Activated CD4-positive, CD25-positive, alpha-beta regulatory T cell (primary cell): Measurements from ENCODE around the gene TSR3.

Source experiments
- DNase-seq, 4 experiments: peaks; one replicate each; lab custom pipeline; 2025; lab: John Stamatoyannopoulos, UW

TSR3 gene

DNA sequence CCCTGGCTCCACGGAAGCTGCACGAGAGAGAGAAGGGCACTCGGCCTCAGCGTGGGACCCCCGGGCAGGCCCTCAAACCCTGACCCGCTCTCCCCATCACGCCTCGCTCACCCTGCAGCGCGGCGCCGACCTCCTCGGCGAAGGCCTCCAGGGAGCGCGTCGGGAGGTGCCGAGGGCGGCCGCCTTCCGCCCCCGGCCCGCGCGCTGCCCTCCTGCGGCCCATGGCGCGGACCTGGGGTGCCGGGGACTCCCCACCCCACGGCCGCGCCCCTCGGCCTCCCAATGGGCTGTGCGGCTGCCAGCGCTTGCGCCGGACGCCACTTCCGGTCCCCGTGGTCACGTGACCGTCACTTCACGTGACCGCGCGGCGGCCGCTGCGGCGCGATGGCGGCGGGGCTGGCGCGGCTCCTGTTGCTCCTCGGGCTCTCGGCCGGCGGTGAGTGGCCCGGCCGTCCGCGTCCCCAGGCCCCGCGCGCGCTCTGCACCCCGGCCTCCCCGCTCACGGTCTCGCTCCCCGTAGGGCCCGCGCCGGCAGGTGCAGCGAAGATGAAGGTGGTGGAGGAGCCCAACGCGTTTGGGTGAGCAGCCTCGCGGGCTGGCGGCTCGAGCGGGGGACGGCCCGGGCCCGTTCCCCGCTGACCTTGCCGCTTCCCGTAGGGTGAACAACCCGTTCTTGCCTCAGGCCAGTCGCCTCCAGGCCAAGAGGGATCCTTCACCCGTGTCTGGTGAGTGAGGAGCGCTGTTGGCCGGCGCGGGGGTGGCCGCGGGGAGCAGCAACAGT, at the start of gene TSR3, which contains the start of gene GNPTG:
TSR3 (minus strand) TSS at position 297 of the 781 bp plus-strand sequence; CDS start at position 223, 74 bp downstream.
GNPTG (plus strand) TSS at position 350 of the 781 bp plus-strand sequence; CDS start at position 385, 35 bp downstream.
- DNase-seq: peak; percentile 65 to 79 (median 68)

DNA sequence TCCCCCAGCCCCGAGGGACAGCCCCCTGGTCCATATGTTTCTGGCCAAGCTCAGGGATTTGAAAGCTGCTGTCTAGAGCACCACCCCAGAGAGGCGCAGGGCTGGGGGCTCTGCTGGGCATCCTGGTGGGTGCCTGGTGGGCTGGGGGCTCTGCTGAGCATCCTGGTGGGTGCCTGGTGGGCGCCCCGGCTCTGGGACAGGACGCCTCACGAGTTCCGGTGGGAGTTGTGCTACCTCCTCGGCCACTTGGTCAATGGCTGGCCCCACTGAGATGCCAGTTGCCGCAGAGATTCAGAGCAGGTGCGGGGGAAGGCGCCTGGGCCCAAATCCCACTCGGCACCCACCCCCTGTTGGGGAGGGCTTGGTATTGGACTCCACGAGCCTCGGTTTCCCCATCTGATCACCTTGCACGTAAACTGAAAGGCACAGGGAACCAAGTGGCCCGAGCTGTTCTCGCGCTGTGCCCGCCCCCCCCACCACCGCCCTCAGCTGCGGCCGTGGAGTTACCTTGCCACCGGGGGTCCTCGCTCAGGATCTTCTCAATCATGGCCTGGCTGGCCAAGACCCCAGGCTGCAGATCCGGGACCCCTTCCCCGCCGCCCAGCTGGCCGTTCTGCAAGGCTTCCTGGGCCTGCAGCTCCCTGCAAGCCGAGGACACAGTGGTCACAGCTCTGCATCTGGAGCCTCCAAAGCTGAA, 49.5 kb upstream of the TSR3 start:
- no peak for DNase-seq

DNA sequence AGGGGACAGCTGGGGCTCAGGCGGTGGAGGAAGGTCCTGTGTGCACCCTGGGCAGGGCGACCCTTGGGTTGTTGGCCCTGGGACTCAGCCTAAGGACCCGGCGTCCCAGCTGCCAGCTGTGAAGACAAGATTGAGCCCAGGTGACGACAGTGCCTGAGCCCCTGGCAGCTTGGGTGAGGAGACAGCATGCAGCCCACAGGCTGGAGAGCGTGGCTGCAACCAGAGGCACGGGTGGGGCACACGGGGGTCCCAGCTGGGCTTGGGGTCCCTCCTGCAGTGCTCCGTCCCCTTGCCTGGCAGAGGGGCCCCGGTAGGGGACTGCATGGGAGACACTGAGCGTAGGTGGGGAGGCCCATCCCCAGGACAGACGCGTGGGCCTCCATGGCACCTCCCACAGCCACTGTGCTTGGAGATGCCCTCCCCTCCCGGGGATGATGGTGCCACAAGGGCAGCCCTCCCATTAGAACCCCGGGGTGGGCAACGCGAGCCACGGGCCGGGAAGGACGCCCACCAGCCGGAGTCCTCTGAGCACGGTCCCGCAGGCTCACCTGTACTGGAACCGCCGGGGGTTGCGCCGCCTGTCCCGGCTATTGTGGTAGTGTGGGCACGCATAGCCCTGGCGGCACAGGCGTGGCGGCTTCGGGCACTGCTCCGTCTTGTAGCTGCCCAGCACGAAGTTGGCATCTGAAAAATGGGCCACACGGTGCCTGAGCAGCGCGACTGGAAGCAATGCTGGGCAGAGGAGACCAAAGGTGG, 47.3 kb upstream of the TSR3 start:
- DNase-seq: no peak

DNA sequence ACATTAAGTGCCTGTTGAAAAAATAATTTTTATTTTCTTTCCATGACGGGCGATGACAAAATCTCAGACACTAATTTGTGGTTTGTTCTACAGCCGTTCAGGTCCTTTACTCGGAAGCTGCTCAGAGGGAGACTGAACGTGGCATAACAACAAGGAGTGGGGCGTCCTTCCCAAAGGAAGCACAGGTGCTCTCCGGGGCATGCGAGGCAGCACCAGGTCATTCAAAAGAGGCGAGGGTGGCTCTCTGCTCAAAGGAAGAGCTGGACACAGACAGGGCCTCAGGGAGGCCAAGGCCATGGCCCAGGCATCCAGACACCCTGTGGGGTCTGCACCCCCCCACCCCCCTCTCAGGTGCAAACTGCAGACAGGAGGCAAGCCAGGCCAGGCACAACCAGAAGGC, 46.7 kb upstream of the TSR3 start:
- no peak for DNase-seq

DNA sequence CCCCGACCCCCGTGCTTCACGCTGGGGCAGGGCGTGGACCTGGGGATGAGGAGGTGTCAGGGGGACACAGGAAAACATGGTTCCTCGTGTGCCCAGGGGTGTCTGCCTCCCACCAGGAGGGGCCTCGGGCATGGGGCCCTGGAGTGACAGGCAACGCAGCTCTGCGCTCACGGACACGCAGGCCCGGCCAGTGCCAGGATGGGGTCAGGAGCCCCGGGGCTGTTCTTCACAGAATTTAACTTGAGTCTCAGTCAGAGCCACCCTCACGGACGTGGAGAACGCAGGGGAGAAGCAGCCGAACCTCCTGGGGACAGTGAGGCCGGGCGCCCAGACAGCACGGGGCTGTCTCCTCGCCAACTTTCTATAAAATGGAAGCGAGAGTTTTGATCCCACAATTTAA, 46.1 kb upstream of the TSR3 start:
- no peak for DNase-seq

DNA sequence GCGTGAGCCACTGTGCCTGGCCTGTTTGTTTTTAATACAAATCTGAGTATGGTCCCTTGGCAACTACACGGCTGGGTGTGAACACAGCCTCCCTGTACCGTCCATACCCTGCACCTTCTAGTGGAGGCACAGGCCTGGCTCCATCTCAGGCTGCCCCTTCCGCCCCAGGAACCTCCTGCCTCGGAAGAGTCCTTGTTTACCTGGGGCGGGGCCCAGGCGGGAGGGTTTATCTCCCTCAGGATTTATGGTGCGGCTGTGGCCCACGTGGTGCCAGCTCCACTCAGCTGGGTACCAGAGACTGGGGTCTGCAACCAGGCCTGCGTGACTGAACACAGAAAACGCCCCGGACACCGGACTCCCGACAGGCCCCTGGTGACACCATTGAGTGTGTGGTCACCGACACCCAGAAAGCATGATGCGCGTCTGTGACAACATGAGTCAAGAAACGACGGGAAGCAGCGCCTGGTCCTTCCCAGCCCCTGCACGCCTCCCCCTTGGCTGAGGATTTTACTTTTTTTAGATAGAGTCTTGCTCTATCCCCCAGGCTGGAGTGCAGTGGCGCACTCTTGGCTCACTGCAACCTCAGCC, 43.9 kb upstream of the TSR3 start:
- DNase-seq: no peak

DNA sequence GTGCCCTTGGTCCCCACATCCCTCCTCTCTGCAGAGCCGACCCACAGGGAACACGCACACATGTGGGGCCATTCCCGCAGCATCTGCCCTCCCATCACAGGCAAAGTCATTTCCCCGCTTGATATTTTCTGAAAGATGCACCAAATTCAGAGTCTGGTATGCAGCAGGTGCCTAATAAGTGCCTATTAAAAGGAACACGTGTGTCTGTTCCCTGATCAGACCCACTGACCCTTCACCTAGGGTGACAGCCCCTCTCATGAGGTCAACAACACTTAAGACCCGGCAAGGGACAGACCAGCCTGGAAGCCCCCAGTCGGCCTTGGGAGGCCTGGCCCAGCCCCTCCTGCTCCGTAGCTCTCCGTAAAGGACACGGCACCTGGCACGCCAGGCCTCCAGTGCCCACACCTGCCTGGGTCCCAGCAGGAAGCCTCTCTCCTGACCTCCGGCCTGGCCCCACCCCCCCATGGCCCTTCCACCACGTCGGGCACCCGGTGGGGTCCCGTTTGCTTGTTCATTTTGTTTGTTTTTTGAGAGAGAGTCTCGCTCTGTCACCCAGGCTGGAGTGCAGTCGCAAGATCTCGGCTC, 42.8 kb upstream of the TSR3 start:
- DNase-seq: no peak

DNA sequence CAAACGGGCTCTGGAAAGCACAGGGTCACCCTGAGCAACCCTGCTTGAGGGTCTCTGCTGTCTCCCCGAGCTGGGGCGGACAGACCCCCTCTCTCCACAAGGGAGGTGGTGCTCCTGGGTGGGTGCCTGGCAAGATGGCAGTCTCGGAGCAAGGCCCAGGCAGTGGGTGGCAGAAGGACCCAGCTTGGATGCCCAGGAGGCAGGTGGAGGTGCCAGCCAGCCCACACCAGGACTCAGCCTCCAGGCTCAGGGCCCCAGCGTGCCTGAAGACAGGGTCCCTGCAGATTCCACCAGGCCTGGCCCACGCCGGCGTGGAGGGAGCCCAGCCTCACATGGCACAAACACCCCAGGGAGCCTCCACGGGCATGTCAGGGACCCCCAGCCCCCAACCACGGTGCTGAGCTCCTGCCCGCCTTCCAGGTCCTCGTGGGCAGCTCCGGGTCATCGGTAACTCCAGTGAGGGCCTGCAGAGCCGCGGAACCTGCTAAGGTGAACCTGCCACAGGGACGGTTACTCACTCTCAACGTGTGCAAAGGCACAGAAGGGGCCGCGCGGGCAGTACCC, 42.0 kb upstream of the TSR3 start:
- DNase-seq: no peak

DNA sequence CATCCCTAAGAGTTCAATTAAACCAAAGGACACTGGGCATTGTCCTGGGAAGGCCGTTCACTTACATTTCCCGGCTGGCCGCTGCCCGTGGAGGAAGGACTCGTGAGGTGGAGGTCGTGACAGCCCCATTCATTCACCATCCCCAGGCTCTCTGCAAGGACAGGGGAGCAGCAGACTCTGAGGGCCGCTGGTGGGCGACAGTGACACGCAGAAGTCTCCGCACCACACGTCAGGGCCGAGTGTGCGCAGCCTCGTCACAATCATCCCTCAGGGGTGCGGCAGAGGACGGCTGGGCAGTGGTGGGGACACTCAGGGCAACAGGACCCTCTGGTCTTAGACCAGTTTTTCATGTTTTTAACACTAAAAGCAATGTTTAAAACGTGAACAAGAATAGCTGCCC, 41.1 kb upstream of the TSR3 start:
- no peak for DNase-seq

DNA sequence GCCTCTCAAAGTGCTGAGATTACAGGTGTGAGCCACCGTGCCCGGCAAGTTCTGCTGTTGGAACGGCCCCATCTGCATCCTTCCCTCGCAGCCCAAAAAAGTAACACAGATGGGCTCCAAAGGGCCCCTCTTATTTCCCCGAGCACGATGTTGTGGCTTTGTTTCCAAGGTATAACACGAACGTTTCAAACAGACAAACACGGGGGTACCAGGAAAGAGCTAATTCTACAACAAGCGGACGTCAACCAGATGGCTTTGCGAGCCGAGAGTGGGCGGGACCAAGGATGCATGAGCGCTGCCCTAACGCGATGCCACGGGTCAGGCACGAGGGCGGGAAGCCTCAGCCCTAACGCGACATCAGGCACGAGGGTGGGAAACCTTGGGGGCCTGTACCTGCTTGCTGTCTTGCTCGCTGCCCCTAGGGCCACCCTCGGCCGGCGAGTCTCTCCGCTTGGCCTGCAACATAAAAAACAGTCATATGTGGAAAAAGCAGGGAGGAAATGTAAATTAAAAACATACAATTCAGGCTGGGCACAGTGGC, 38.6 kb upstream of the TSR3 start:
- no peak for DNase-seq

DNA sequence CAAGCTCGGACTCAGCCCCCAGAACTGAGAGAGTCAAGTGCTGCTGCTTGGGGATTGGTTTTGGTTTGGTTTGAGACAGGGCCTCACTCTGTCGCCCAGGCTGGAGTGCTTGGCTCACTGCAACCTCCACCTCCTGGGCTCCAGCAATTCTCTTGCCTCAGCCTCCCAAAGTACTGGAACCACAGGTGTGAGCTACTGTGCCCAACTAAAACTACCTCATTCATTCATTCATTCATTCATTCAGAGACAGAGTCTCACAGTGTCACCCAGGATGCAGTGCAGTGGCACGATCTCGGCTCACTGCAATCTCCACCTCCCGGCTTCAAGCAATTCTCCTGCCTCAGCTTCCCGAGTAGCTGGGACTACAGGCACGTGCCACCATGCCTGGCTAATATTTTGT, 38.1 kb upstream of the TSR3 start:
- no peak for DNase-seq

DNA sequence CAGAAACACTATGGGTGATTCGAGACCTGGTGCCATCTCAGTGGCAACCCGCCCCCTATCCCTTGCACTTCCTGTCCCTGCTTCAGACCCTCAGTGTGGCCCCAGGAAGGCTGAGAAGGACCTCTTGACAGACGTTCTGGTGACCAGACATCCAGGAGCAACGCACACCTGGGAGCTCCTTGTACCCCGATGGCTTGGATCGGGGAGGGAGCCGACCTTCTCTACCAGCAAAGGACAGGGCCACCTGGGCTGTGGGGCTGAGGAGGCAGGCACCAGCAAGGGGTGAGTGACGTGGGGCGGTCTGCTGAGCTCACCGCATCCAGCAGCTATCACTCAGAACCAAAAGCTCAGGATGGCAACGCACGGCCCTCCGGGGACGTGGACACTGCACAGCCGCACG, 35.7 kb upstream of the TSR3 start:
- no peak for DNase-seq

DNA sequence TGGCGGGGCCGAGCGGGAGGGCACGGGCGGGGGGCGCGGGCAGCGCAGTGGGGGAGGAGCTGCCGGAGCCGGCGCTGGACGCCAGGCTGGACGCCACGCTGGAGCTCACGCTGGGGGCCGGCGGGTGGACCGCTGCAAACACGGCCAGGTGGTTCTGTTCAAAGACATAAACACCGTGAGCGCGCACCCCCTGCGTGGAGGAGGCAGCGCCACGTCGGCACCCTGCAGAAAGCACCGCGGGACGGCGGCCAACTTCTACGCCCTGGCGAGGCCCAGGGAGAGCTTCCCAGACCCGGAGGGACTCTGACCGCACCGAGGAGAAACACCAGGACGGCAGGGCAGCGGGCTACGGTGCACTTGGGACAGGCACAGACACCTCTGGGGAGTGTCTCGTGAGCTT, 33.6 kb upstream of the TSR3 start:
- DNase-seq: no peak

DNA sequence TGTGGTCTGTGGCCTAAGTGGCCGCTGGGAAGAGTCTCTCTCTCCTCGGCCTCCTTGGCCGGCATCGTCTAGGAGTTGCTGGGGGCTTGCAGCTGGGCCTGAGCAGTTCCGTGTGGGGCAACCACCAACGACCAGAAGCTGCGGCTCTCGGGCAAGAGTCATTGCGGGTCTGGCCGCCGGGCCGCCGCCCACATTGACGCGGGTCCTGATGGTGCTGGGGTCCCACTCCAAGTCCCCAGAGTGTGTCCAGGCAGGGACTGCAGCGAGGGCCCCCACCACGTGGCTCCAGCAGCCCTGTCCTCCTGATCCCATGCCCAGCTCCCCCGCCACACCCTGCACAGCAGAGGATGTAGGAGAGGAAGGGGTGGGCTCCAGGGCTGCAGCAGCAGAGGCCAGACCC, 31.9 kb upstream of the TSR3 start:
- DNase-seq: no peak

DNA sequence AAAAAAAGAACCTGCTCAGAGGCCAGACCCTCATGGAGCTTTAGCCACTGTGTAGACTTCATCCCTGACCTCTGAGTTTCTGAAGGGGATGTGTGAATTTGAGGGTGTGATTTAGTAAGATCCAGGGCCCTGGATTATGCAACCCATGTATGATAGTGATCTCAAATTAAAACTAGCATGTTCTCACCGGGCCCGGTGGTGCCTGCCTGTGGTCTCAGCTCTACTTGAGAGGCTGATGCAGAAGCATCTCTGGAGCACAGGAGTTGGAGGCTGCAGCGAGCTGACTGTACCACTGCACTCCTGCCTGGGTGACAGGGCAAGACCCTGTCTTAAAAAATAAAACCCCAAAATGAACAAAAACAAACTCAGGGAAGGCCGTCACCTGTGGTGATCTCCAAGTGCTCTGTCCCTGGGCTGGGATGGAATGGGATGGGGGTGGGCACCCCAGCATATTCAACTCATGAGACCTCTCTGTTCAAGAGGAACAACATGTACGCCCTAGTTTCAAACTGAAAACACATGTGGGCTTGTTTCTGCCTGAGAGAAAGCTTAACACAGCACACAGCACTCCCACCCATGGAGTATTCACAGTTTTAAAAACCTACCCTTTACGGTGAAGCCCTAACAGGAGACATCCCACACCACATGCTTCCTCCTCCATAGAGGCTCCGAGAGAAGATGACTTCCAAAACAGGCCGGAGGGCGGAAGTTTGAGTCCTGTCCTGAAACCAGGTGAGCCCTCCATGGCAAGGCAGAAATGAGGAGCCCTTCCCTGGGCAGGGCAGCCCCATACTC, 30.1 kb upstream of the TSR3 start:
- no peak for DNase-seq

DNA sequence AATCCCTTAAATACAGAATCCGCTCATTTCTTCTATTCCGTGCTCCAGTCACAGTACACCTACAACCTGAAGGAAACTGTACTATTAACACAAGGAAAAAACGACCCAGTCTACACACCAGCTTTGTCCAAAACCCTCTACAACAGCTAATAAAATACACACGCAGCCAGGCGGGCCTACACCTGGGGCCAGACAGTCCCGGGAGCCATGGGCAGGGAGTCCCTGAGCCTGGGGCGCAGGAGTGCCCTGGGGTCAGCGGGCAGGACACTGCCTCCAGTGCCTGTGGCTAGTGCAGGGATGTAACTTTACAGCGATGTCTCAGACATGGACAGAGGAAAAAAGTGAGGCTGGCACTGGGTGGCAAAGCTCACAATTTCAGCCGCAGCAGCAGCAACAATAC, 28.5 kb upstream of the TSR3 start:
- no peak for DNase-seq

DNA sequence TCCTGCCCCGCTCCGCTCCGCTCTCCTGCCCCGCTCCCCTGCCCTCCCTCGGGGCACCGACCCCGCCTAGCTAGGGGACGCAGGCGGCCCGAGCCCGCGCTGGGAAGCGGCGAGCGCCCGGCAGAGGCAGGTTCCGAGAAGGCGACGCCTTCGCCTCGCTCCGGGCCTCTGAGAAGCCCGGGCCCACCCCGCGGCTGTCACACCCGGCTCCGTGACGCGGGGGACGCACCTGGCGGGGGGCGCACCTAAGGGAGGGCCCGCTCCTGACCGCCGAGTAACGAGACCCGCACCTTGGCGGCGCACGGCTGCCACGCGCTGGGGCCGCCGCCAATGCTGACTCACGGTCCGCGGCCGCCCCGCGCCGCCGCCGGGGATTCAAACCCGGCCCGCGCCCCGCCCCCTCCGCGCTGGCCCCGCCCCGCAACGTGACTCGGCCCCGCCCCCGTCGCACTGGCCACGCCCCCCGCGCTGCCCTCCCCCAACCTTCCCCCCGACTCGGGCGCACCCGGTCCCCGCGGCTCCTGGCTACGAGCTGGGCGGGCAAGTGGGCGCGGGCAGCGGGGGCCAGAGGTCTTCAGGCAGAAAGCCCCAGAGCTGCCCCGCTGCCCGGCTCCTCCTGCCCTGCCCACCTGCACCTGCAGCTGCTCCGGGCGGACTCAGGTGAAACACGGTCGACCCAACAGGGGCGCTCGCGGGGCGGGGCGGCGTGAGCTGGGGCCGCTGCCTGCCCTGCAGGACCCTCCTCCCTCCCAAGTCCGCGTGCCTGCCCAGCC, 27.8 kb upstream of the TSR3 start:
- DNase-seq: peak; percentile 48 to 74 (median 62)

DNA sequence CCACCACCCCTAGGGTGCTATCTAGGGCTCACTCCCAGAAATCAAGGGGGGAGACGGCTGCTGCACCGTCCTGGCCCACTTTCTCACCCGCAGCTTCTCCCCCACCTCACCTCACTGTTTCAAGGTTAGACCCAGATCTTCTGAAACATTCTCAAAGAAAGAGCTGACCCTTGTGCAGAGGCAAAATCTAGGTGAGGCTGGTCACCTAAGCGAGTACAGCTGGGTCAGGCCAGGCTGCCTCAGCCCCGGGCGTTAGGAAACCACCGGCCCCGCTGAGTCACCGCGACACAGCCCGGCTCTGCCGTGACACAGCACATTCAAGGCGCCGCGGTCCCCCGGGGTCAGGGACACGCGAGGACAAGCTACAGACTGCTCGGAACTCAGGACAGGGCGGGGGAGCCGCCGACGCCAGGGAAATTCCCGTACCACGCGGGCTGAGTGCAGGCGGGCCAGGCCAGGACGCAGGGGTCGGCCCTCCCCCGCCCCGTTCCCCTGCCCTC, 27.2 kb upstream of the TSR3 start:
- peak in 3 of 4 experiments; percentile 28 to 60 (median 55) for DNase-seq

DNA sequence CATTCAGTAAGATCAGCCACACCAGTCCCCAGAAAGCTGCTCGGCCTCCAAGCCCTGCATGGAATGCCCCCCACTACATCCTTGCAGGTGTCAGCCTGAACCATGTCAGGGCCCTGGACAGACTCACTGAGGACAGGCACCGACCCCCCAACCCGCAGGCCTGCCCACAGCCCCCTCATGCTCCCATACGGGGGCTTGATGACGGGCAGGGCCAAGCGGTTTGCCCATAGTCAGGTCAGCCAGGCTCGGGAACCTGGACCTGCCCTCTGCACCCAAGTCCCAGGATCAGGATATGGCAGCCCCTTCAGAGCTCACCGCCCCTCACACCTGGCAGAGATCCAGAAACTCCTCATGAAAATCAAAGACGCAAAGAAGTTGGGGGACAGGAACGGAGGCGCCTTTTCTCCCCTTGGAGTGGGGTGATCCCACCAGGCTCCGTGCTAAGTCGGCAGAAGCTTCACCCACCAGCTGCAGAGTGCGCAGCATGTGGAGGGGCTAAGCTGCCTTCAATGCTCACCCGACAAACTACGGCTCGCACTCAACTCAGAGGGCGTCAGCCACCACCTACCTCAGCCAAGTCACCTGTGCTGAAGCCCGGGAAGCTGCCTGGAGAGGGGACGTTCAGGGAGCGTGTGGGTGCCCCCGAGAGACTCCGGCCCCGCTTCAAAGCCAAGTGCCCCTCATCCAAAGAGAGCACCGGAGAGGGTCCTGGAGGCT, 26.6 kb upstream of the TSR3 start:
- no peak for DNase-seq
